Endothelial cell of umbilical vein (primary cell): Measurements from ENCODE around the gene MYH11. TPM values are rescaled to one million over a fixed set of nuclear protein-coding genes. Genes with fewer than 3 reads are reported as not detected.

ENCODE experiments used
- BruUV-seq: library from RNA; stranded (reverse); fragments of 400-500 nt; replicated peaks from 2 replicates; lab custom pipeline; 2021; lab: Mats Ljungman, UMichigan
- CTCF ChIA-PET: fragments of 300-600, 350-600 bp; sonication (Branson Sonifier 250); formaldehyde crosslinking; loops from one replicate; lab custom pipeline; 2021; ENCODE audit warnings: antibody characterized with exemption, inconsistent platforms; lab: Charles Lee
- POLR2A ChIA-PET: fragments of 300-600, 350-600 bp; sonication (Branson Sonifier 250); formaldehyde crosslinking; loops from one replicate; lab custom pipeline; 2021; ENCODE audit warnings: antibody characterized with exemption, inconsistent platforms; lab: Charles Lee
- DNase-seq: peaks from one replicate; pipeline ENCODE4 v3.0.0-alpha.2; 2011; ENCODE audit warnings: low read depth, low spot score
- FAIRE-seq: peaks from 2 replicates; lab custom pipeline; 2011; peaks lifted over from hg19 to GRCh38; lab: Jason Lieb, UNC
- H2AFZ ChIP-seq: 2 replicates; pipeline ENCODE4 v1.6.0; 2012; ENCODE audit warnings: low read depth, low read length, control low read depth, inconsistent platforms
- H3K27ac ChIP-seq: 2 replicates; pipeline ENCODE4 v1.5.1; 2011; ENCODE audit warnings: low read depth, mild to moderate bottlenecking, control low read depth, low read length, moderate library complexity; ENCODE audit not compliant: insufficient read depth
- H3K27me3 ChIP-seq, 2 experiments: 2 replicates each; pipeline versions ENCODE4 v1.6.0 to v1.6.1; 2011; ENCODE audit warnings: low read length in 2 of 2, mixed read lengths in 1 of 2; ENCODE audit not compliant: control insufficient read depth in 2 of 2, insufficient read depth in 2 of 2
- H3K36me3 ChIP-seq, 2 experiments: 2 replicates in 1 of 2; 3 replicates in 1 of 2; pipeline ENCODE4 v1.5.1; 2011; ENCODE audit warnings: low read length in 2 of 2, mild to moderate bottlenecking in 1 of 2, moderate library complexity in 1 of 2; ENCODE audit not compliant: control insufficient read depth in 2 of 2, insufficient read depth in 2 of 2; ENCODE audit errors: extremely low read depth in 1 of 2
- H3K4me1 ChIP-seq: 3 replicates; pipeline ENCODE4 v1.5.1; 2011; ENCODE audit warnings: mild to moderate bottlenecking, low read length; ENCODE audit not compliant: control insufficient read depth, insufficient read depth; ENCODE audit errors: extremely low read depth
- H3K4me2 ChIP-seq: 2 replicates; pipeline ENCODE4 v1.6.1; 2011; ENCODE audit warnings: low read length, control low read depth, mixed read lengths; ENCODE audit not compliant: insufficient read depth
- H3K4me3 ChIP-seq, 3 experiments: fragments of 200-600 bp in 1 of 3; sonication (generic), shearing (Covaris generic) in 1 of 3; replicated peaks in 1 of 3; 2 replicates each; pipeline ENCODE4 v1.5.1; 2011 to 2016; ENCODE audit warnings: control low read depth in 3 of 3, low read length in 3 of 3, mild to moderate bottlenecking in 2 of 3, inconsistent platforms in 1 of 3, low read depth in 1 of 3, moderate library complexity in 1 of 3; ENCODE audit not compliant: insufficient read depth in 1 of 3
- H3K79me2 ChIP-seq: 2 replicates; pipeline ENCODE4 v1.6.0; 2012; ENCODE audit warnings: low read length, inconsistent platforms; ENCODE audit not compliant: control insufficient read depth, insufficient read depth
- H3K9ac ChIP-seq: replicated peaks from 2 replicates; pipeline ENCODE3; 2011; ENCODE audit warnings: low read length, control low read depth; ENCODE audit not compliant: insufficient read depth; ENCODE audit errors: extremely low read depth
- H3K9me1 ChIP-seq: replicated peaks from 3 replicates; pipeline ENCODE4 v1.6.0; 2011; ENCODE audit warnings: mild to moderate bottlenecking, low read length; ENCODE audit not compliant: control insufficient read depth, insufficient read depth; ENCODE audit errors: extremely low read depth
- H3K9me3 ChIP-seq: replicated peaks from 2 replicates; pipeline ENCODE4 v1.5.1; 2012; ENCODE audit warnings: low read length, inconsistent platforms; ENCODE audit not compliant: control insufficient read depth, insufficient read depth
- H4K20me1 ChIP-seq: replicated peaks from 2 replicates; pipeline ENCODE3; 2011; ENCODE audit warnings: mild to moderate bottlenecking, low read length; ENCODE audit not compliant: control insufficient read depth, insufficient read depth; ENCODE audit errors: extremely low read depth
- CTCF ChIP-seq, 2 donors: IDR thresholded peaks; 1 replicate in 1 of 2; 2 replicates in 1 of 2; pipeline ENCODE4 v1.5.1; 2011; ENCODE audit warnings: low read length in 2 of 2, mild to moderate bottlenecking in 2 of 2, moderate library complexity in 2 of 2, control low read depth in 1 of 2, inconsistent platforms in 1 of 2, low read depth in 1 of 2; ENCODE audit not compliant: insufficient read depth in 1 of 2; ENCODE audit errors: extremely low read depth in 1 of 2
- EZH2 ChIP-seq: IDR thresholded peaks from 2 replicates; pipeline ENCODE4 v1.6.1; 2012; ENCODE audit warnings: borderline replicate concordance, low read depth, mild to moderate bottlenecking, moderate library complexity, low read length, inconsistent platforms; ENCODE audit not compliant: severe bottlenecking
- FOS ChIP-seq: IDR thresholded peaks from 2 replicates; pipeline ENCODE4 v1.6.1; 2011; ENCODE audit warnings: mild to moderate bottlenecking, low read length, moderate library complexity, borderline replicate concordance; ENCODE audit not compliant: insufficient read depth
- GATA2 ChIP-seq: IDR thresholded peaks from 2 replicates; pipeline ENCODE4 v1.7.0; 2011; ENCODE audit warnings: low read depth, mild to moderate bottlenecking, moderate library complexity, mixed read lengths, low read length; ENCODE audit not compliant: insufficient read length, insufficient read depth
- JUN ChIP-seq: IDR thresholded peaks from 2 replicates; pipeline ENCODE4 v1.6.1; 2011; ENCODE audit warnings: borderline replicate concordance, low read depth; ENCODE audit not compliant: insufficient read length, insufficient read depth
- MAX ChIP-seq: IDR thresholded peaks from 2 replicates; pipeline ENCODE4 v1.6.1; 2011; ENCODE audit not compliant: insufficient read depth, insufficient read length
- MYC ChIP-seq: IDR thresholded peaks from one replicate; pipeline ENCODE4 v1.6.1; 2011; ENCODE audit warnings: mild to moderate bottlenecking, low read depth, low read length
- POLR2A ChIP-seq: IDR thresholded peaks from 2 replicates; pipeline ENCODE4 v1.6.1; 2012; ENCODE audit warnings: low read depth, mild to moderate bottlenecking, control low read depth, low read length
- POLR2AphosphoS5 ChIP-seq: IDR thresholded peaks from 2 replicates; pipeline ENCODE4 v1.6.1; 2012; ENCODE audit warnings: low read depth, mild to moderate bottlenecking, control low read depth, low read length, moderate library complexity; ENCODE audit not compliant: insufficient read depth
- dilution Hi-C: fragments of 300-500 bp; cut with MboI; formaldehyde crosslinking; loops from one replicate; pipeline ENCODE4 v1.15.0; 2019; ENCODE audit warnings: low sequenced_read_pairs; ENCODE audit not compliant: extremely low pct_ligation_motif_present
- intact Hi-C: fragments of 100-400 bp; cut with micrococcal nuclease; formaldehyde crosslinking; loops from one replicate; pipeline ENCODE4 v1.10.0; 2022
- polyA plus RNA-seq, 4 experiments: library from polyadenylated mRNA; depleted of rRNA in 3 of 4; stranded (reverse) in 3 of 4; unstranded in 1 of 4; fragments of >200 nt; gene quantifications; 2 replicates each; pipeline versions ENCODE4 v1.2.1 to v1.2.3, GENCODE V29; 2011 to 2012; ENCODE audit warnings: missing spikeins in 1 of 4
- total RNA-seq: library from RNA; stranded (reverse); gene quantifications from 2 replicates; pipeline ENCODE4 v1.2.3, GENCODE V29; 2021

Gene MYH11
- total and polyA plus RNA-seq, 2 donors (not counting 3 experiments of a cell fraction or from before 2014, with no cell fraction given): not detected

DNA sequence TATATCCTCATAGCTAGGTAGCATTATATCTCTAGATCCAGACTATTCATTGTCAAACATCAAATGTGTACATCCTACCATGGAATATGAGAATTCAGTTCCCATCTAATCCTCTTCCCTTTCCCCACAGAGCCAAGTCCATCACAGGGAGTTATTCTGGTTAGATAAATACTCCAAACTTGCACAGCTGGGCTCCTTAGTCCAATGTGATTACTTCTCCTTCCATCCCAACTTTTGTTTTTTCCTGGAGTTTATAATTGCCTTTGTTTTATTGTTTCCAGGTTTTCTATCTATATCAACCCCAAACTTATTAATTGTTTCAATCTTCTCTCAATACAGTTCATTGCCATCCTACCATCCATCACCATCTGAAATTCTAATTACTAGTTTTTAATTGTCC lies 59.9 kb downstream of the MYH11 start:
- no peaks in the 10 kb centered on the region for H4K20me1 ChIP-seq
- DNase-seq (no peak), FAIRE-seq (no peak)
- no peak overlapping the region for H2AFZ ChIP-seq
- H3K9me1 ChIP-seq: no peaks in the 10 kb centered on the region
- POLR2A ChIA-PET: interaction anchor here (0.5 to 0.6 kb wide), 2 partner anchors 39 to 58 kb away, joined by 3 to 7 read pairs; no protein-coding TSS in a partner anchor
- peaks cover 0 to 6% of the 10 kb centered on the region in 2 experiments for H3K27me3 ChIP-seq
- H3K36me3 ChIP-seq: no peaks in the 10 kb centered on the region
- intact Hi-C loops (no loop called here), dilution Hi-C loops (no loop called here)
- H3K9me3 ChIP-seq: no peaks in the 10 kb centered on the region
- CTCF ChIA-PET: interaction anchor here (1.4 to 2.5 kb wide), 2 partner anchors 9 to 25 kb away, joined by 3 to 12 read pairs; no protein-coding TSS in a partner anchor
- peaks cover 2% of the 10 kb centered on the region for H3K4me1 ChIP-seq
- no peak overlapping the region for H3K4me3 ChIP-seq
- H3K79me2 ChIP-seq: no peaks in the 10 kb centered on the region
- no peak overlapping the region for H3K9ac ChIP-seq
- no peak overlapping the region for H3K4me2 ChIP-seq
- TF ChIP-seq CTCF (IDR thresholded peaks at IDR 0.05; ENCODE audit: extremely low read depth in 1 of 2, insufficient read depth in 1 of 2, low read depth in 1 of 2, low read length in 2 of 2) (no peak), MYC (no peak), POLR2AphosphoS5 (no peak), EZH2 (no peak), FOS (no peak), POLR2A (no peak), JUN (no peak), GATA2 (no peak), MAX (no peak)
- no TSS peak for BruUV-seq
- no peak overlapping the region for H3K27ac ChIP-seq
